HepG2 (cell line): ENCODE data around the gene TXNRD2. TPM values are rescaled to one million over a fixed set of nuclear protein-coding genes. Genes with fewer than 3 reads are reported as not detected.
A peak's percentile ranks its signal among the peaks of the same experiment; 100 is the strongest.

Source experiments
- ATAC-seq: fragments of 200-7000 bp; cut with Tn5 transposase; 3 replicates; pipeline ENCODE4 v1.9.1; 2020; ENCODE audit warnings: mild to moderate bottlenecking, moderate library complexity
- BruUV-seq: library from RNA; stranded (reverse); fragments of 400-500 nt; replicated peaks from 2 replicates; lab custom pipeline; 2021; lab: Mats Ljungman, UMichigan
- CTCF ChIA-PET: fragments of 300-600 bp; formaldehyde crosslinking; extraction: SDS; loops from one replicate; lab custom pipeline; 2021; ENCODE audit warnings: low total read pairs, inconsistent platforms, low intra/inter-chr PET ratio; lab: Yijun Ruan, JAX
- POLR2A ChIA-PET: fragments of 350-600 bp; sonication (Branson Sonifier 250); formaldehyde crosslinking; loops from one replicate; lab custom pipeline; 2020; ENCODE audit warnings: antibody characterized with exemption, inconsistent platforms; lab: Yijun Ruan, JAX
- DNase-seq: peaks from one replicate; pipeline ENCODE4 v3.0.0-alpha.2; 2015; ENCODE audit warnings: low spot score
- FAIRE-seq: peaks from 3 replicates; lab custom pipeline; 2011; peaks lifted over from hg19 to GRCh38; lab: Jason Lieb, UNC
- H2AFZ ChIP-seq: one replicate; pipeline ENCODE4 v1.6.1; 2011; ENCODE audit warnings: low read length, inconsistent platforms
- H3K27ac ChIP-seq: fragments of 300-600 bp; 3 replicates; pipeline ENCODE4 v1.8.0; 2011; ENCODE audit warnings: mixed run types, mild to moderate bottlenecking, mixed read lengths, low read length, inconsistent platforms; ENCODE audit not compliant: insufficient read depth; ENCODE audit errors: extremely low read length
- H3K27me3 ChIP-seq, 2 experiments: fragments of 200-600 bp in 1 of 2; 2 replicates in 1 of 2; 3 replicates in 1 of 2; pipeline versions ENCODE4 v1.6.0 to v1.8.0; 2011; ENCODE audit warnings: low read length in 2 of 2, mild to moderate bottlenecking in 2 of 2, moderate library complexity in 2 of 2, inconsistent platforms in 1 of 2; ENCODE audit not compliant: insufficient read depth in 2 of 2, control insufficient read depth in 1 of 2
- H3K36me3 ChIP-seq, 2 experiments: fragments of 200-600 bp in 1 of 2; replicated peaks in 1 of 2; 2 replicates in 1 of 2; 3 replicates in 1 of 2; pipeline versions ENCODE4 v1.5.1 to v1.8.0; 2011; ENCODE audit warnings: low read length in 2 of 2, inconsistent platforms in 1 of 2; ENCODE audit not compliant: insufficient read depth in 2 of 2, control insufficient read depth in 1 of 2
- H3K4me1 ChIP-seq: 2 replicates; pipeline ENCODE4 v1.5.1; 2012; ENCODE audit warnings: low read length, inconsistent platforms; ENCODE audit not compliant: insufficient read depth
- H3K4me2 ChIP-seq: 2 replicates; pipeline ENCODE4 v1.6.0; 2011; ENCODE audit warnings: low read depth, low read length, inconsistent platforms
- H3K4me3 ChIP-seq, 3 experiments: fragments of 200-600 bp in 1 of 3; sonication (generic), shearing (Covaris generic) in 1 of 3; replicated peaks in 1 of 3; 2 replicates each; pipeline ENCODE4 v1.5.1; 2011 to 2016; ENCODE audit warnings: low read length in 3 of 3, inconsistent platforms in 2 of 3, low read depth in 2 of 3, mild to moderate bottlenecking in 2 of 3, control low read depth in 1 of 3, mixed read lengths in 1 of 3; ENCODE audit not compliant: insufficient read depth in 1 of 3
- H3K79me2 ChIP-seq: one replicate; pipeline ENCODE4 v1.6.1; 2011; ENCODE audit warnings: low read length, inconsistent platforms; ENCODE audit not compliant: insufficient read depth
- H3K9ac ChIP-seq: 2 replicates; pipeline ENCODE4 v1.6.0; 2011; ENCODE audit warnings: mild to moderate bottlenecking, low read depth, low read length, inconsistent platforms; ENCODE audit not compliant: insufficient read depth
- H3K9me3 ChIP-seq: 2 replicates; pipeline ENCODE4 v1.5.1; 2012; ENCODE audit warnings: mild to moderate bottlenecking, low read length
- H4K20me1 ChIP-seq: 2 replicates; pipeline ENCODE4 v1.6.0; 2011; ENCODE audit warnings: inconsistent platforms, mild to moderate bottlenecking, low read length, moderate library complexity; ENCODE audit not compliant: insufficient read depth
- DR1 ChIP-seq: sonication (generic); formaldehyde crosslinking; IDR thresholded peaks from 2 replicates; pipeline ENCODE4 v1.8.0; 2021; ENCODE audit warnings: mild to moderate bottlenecking, missing genetic modification reagents, inconsistent platforms
- FOXK1 ChIP-seq: sonication (generic); formaldehyde crosslinking; IDR thresholded peaks from 2 replicates; pipeline ENCODE4 v1.4.0; 2020; ENCODE audit warnings: low read depth, missing genetic modification reagents, borderline replicate concordance
- GABPB1 ChIP-seq: IDR thresholded peaks from 2 replicates; pipeline ENCODE4 v1.6.1; 2016; ENCODE audit warnings: mild to moderate bottlenecking, missing genetic modification reagents, moderate library complexity, missing compliant biosample characterization
- IKZF4 ChIP-seq: sonication (generic); formaldehyde crosslinking; IDR thresholded peaks from 2 replicates; pipeline ENCODE4 v1.5.1; 2020; ENCODE audit warnings: borderline replicate concordance, mild to moderate bottlenecking, low read depth, missing genetic modification reagents; ENCODE audit errors: not compliant biosample characterization
- PHF21A ChIP-seq: sonication (generic); formaldehyde crosslinking; IDR thresholded peaks from 2 replicates; pipeline ENCODE4 v1.5.0; 2020; ENCODE audit warnings: mild to moderate bottlenecking, missing genetic modification reagents
- REPIN1 ChIP-seq: sonication (generic); formaldehyde crosslinking; IDR thresholded peaks from 2 replicates; pipeline ENCODE4 v1.8.0; 2022; ENCODE audit warnings: missing genetic modification reagents, low read depth, mild to moderate bottlenecking, borderline replicate concordance
- REXO4 ChIP-seq: sonication (generic); formaldehyde crosslinking; IDR thresholded peaks from 2 replicates; pipeline ENCODE4 v1.8.0; 2022; ENCODE audit warnings: missing genetic modification reagents, mild to moderate bottlenecking, borderline replicate concordance
- RFXANK ChIP-seq: IDR thresholded peaks from 2 replicates; pipeline ENCODE4 v1.6.1; 2016
- SALL2 ChIP-seq: sonication (generic); formaldehyde crosslinking; IDR thresholded peaks from 2 replicates; pipeline ENCODE4 v1.8.1; 2023; ENCODE audit warnings: mild to moderate bottlenecking, missing genetic modification reagents, inconsistent platforms
- SOX5 ChIP-seq: IDR thresholded peaks from 2 replicates; pipeline ENCODE4 v1.6.1; 2016; ENCODE audit warnings: borderline replicate concordance
- TBL1XR1 ChIP-seq: fragments of 150-350 bp; IDR thresholded peaks from 2 replicates; pipeline ENCODE4 v1.6.1; 2014; ENCODE audit warnings: borderline replicate concordance, low read length; ENCODE audit not compliant: partially characterized antibody
- THAP8 ChIP-seq: sonication (generic); formaldehyde crosslinking; IDR thresholded peaks from 2 replicates; pipeline ENCODE4 v1.5.1; 2020; ENCODE audit warnings: missing genetic modification reagents, mild to moderate bottlenecking, borderline replicate concordance
- XRCC5 ChIP-seq: fragments of 200-400 bp; formaldehyde crosslinking; optimal IDR thresholded peaks from 2 replicates; pipeline ENCODE3; 2017; ENCODE audit warnings: mild to moderate bottlenecking, low read length
- ZBTB1 ChIP-seq: sonication (generic); formaldehyde crosslinking; IDR thresholded peaks from 2 replicates; pipeline ENCODE4 v1.4.0; 2020; ENCODE audit warnings: missing genetic modification reagents, borderline replicate concordance
- ZNF274 ChIP-seq: sonication (generic); formaldehyde crosslinking; IDR thresholded peaks from 2 replicates; pipeline ENCODE4 v1.5.1; 2020; ENCODE audit warnings: mild to moderate bottlenecking, missing genetic modification reagents
- ZNF34 ChIP-seq: sonication (generic); formaldehyde crosslinking; IDR thresholded peaks from 2 replicates; pipeline ENCODE4 v1.4.0; 2020; ENCODE audit warnings: mild to moderate bottlenecking, missing genetic modification reagents, borderline replicate concordance
- ZNF432 ChIP-seq: sonication (generic); formaldehyde crosslinking; IDR thresholded peaks from 2 replicates; pipeline ENCODE4 v1.5.0; 2020; ENCODE audit warnings: missing genetic modification reagents, mild to moderate bottlenecking, borderline replicate concordance
- ZNF788 ChIP-seq: sonication (generic); formaldehyde crosslinking; IDR thresholded peaks from 2 replicates; pipeline ENCODE4 v1.5.0; 2020; ENCODE audit warnings: mild to moderate bottlenecking, missing genetic modification reagents, borderline replicate concordance
- WGBS: methylation state at CpG from one replicate; pipeline ENCODE4 v1.1.6; 2017; ENCODE audit warnings: low lambda C conversion rate; 5-methylcytosine and 5-hydroxymethylcytosine counted together
- in situ Hi-C: cut with HindIII; loops from 2 replicates; pipeline ENCODE4 v1.10.0; 2017; ENCODE audit warnings: low pct_unique_long_range_greater_than_20kb; ENCODE audit not compliant: extremely low pct_ligation_motif_present
- intact Hi-C: fragments of 100-400 bp; cut with micrococcal nuclease; formaldehyde crosslinking; loops from one replicate; pipeline ENCODE4 v1.10.0; 2022; ENCODE audit not compliant: unreplicated experiment
- polyA plus RNA-seq, 8 experiments: library from polyadenylated mRNA; depleted of rRNA in 3 of 8; stranded (reverse) in 7 of 8; unstranded in 1 of 8; fragments of >200 nt; fragmentation: Illumina TruSeq in 4 of 8; extraction: Trizol in 4 of 8; gene quantifications; 2 replicates each; pipeline versions ENCODE4 v1.2.1 to v1.2.3, GENCODE V29; 2011 to 2016; ENCODE audit warnings: low read depth in 4 of 8, missing spikeins in 1 of 8, mixed read lengths in 1 of 8; ENCODE audit not compliant: insufficient read depth in 1 of 8
- total RNA-seq, 5 experiments: library from RNA; depleted of rRNA; stranded (reverse); fragments of >200 nt; fragmentation: Illumina TruSeq; extraction: Trizol; gene quantifications; 2 replicates each; pipeline ENCODE4 v1.2.3, GENCODE V29; 2016; ENCODE audit warnings: low read depth in 1 of 5
- TF ChIP-seq, protein P1 (sequence below): sonication (generic); formaldehyde crosslinking; IDR thresholded peaks from 2 replicates; pipeline ENCODE4 v1.4.0; 2020; ENCODE audit warnings: missing genetic modification reagents
- TF ChIP-seq, protein P2 (sequence below): sonication (generic); formaldehyde crosslinking; IDR thresholded peaks from 2 replicates; pipeline ENCODE4 v1.5.1; 2020; ENCODE audit warnings: mild to moderate bottlenecking, missing genetic modification reagents, borderline replicate concordance

Gene TXNRD2
- total and polyA plus RNA-seq, 2 of the 13 experiments (the other 11 are each of a cell fraction or from before 2014, with no cell fraction given), result 17.5 to 18.6 TPM

DNA sequence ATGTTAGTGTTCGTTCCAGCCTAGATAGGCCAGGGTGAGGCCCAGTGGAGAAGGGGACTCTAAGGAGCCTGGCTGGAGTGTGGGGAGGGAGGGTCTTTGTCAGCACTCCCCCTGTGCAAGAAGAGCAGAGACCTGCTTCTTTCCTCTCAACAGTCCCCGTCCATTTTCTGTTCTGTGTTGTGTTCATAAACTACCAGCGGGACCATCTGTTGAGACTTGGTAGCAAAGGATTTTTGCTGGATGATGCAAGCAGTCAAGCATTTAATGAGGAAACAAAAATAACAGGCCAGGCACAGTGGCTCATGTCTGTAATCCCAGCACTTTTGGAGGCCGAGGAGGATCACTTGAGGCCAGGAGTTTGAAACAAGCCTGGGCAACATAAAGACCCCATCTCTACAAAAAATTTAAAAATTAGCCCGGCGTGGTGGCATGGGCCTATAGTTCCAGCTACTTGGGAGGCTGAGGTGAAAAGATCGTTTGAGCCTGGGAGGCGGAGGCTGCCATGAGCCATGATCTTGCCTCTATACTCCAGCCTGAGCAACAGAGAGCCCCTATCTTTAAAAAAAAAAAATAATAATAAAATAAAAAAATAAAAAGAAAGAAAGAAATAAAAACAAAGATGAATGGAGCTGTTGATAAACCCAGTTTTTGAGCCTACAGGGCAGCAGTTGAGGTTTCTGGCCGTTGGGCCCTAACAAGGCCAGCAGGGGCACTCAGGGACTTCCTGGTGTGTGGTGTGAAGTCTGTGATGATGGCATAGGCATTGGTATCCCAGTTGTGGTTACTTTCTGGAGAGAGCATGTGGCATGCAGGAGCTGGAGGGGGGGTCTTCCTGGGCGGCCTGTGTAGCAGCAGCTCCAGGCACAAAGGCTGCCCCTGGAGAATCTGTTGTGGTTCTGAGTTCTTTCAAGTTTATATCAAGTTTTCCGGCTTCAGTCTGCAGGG lies 1.7 kb upstream of the TXNRD2 start:
- FAIRE-seq (no peak), ATAC-seq (peak; percentile 10; the same call in 1 of the 3 replicates), DNase-seq (peak; percentile 64)
- intact Hi-C loops (no loop called here), in situ Hi-C loops (no loop called here)
- Histone ChIP-seq H3K36me3 (no peaks in the 10 kb centered on the region; a peak in 1 of 5 replicates), H3K4me3 (peak overlapping the region; percentile 68 to 92 (median 89)), H2AFZ (no peak overlapping the region), H3K4me1 (peaks cover 75% of the 10 kb centered on the region), H3K27me3 (no peaks in the 10 kb centered on the region; a peak in 1 of 5 replicates), H3K27ac (peak overlapping the region; percentile 93), H3K9ac (peak overlapping the region; percentile 96), H3K9me3 (no peaks in the 10 kb centered on the region), H4K20me1 (no peaks in the 10 kb centered on the region), H3K4me2 (peak overlapping the region; percentile 99), H3K79me2 (peaks cover 52% of the 10 kb centered on the region)
- WGBS, result 38% methylated on average over 11 of the region's 11 CpGs
- POLR2A ChIA-PET, result interaction anchor here (0.6 to 3.5 kb wide), 9 partner anchors 9 to 652 kb away, joined by 3 to 56 read pairs (median 5); partner anchors contain the start of genes CLTCL1, GNB1L and RTL10
- CTCF ChIA-PET, result no interaction called here
- no TSS peak for BruUV-seq
- TF ChIP-seq ZNF788 (CRISPR knock-in tag), result no peak
- TF ChIP-seq, protein P1, sequence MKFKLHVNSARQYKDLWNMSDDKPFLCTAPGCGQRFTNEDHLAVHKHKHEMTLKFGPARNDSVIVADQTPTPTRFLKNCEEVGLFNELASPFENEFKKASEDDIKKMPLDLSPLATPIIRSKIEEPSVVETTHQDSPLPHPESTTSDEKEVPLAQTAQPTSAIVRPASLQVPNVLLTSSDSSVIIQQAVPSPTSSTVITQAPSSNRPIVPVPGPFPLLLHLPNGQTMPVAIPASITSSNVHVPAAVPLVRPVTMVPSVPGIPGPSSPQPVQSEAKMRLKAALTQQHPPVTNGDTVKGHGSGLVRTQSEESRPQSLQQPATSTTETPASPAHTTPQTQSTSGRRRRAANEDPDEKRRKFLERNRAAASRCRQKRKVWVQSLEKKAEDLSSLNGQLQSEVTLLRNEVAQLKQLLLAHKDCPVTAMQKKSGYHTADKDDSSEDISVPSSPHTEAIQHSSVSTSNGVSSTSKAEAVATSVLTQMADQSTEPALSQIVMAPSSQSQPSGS, result 0 out of 2 replicates have a peak, but pooled peaks have one; percentile 47
- TF ChIP-seq SALL2, result no peak
- TF ChIP-seq SOX5, result 0 out of 2 replicates have a peak, but pooled peaks have one; percentile 0
- TF ChIP-seq PHF21A (CRISPR knock-in tag), result 0 out of 2 replicates have a peak, but pooled peaks have one; percentile 3
- no peak for TF ChIP-seq RFXANK (CRISPR knock-in tag)
- TF ChIP-seq ZNF274 (CRISPR knock-in tag), result peak; percentile 8; the same call in 1 of the 2 replicates
- TF ChIP-seq ZNF34 (CRISPR knock-in tag), result 0 out of 2 replicates have a peak, but pooled peaks have one; percentile 39
- TF ChIP-seq GABPB1 (CRISPR knock-in tag), result no peak
- TF ChIP-seq ZBTB1 (CRISPR knock-in tag), result no peak
- TF ChIP-seq DR1 (CRISPR knock-in tag), result no peak
- TF ChIP-seq XRCC5, result no peak
- no peak for TF ChIP-seq REXO4 (CRISPR knock-in tag)
- no peak for TF ChIP-seq THAP8 (CRISPR knock-in tag)
- TF ChIP-seq REPIN1, result 0 out of 2 replicates have a peak, but pooled peaks have one; percentile 20
- no peak for TF ChIP-seq ZNF432 (CRISPR knock-in tag)
- TF ChIP-seq, protein P2, sequence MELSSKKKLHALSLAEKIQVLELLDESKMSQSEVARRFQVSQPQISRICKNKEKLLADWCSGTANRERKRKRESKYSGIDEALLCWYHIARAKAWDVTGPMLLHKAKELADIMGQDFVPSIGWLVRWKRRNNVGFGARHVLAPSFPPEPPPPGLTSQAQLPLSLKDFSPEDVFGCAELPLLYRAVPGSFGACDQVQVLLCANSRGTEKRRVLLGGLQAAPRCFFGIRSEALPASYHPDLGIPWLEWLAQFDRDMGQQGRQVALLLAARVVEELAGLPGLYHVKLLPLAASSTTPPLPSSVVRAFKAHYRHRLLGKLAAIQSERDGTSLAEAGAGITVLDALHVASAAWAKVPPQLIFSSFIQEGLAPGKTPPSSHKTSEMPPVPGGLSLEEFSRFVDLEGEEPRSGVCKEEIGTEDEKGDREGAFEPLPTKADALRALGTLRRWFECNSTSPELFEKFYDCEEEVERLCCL (CRISPR knock-in tag), result no peak
- 0 out of 2 replicates have a peak, but pooled peaks have one; percentile 16 for TF ChIP-seq FOXK1 (CRISPR knock-in tag)
- TF ChIP-seq IKZF4 (CRISPR knock-in tag), result no peak
- no peak for TF ChIP-seq TBL1XR1
